ENCODE measurements around the gene FXYD2. TPM values are rescaled to one million over a fixed set of nuclear protein-coding genes. Genes with fewer than 3 reads are reported as not detected.

The FXYD2 gene
- total RNA-seq, 4 donors from 2014 or later = 1.2 TPM; not detected in 3

GRCh38 chr11:117772360-117772759 is 52.2 kb downstream of the FXYD2 start:
- no peak overlapping the region for H3K4me3 ChIP-seq (ENCODE audit: low read depth, poor library complexity, severe bottlenecking)
- no peak for DNase-seq (ENCODE audit: low spot score in 2 of 2)
- 82 to 85% methylated on average over 6 of the region's 6 CpGs for WGBS, 2 donors
- no peak for TF ChIP-seq CTCF (IDR thresholded peaks at IDR 0.05)
- TF ChIP-seq POLR2A (IDR thresholded peaks at IDR 0.05) = no peak
- intact Hi-C loops (cut with DNase I; ENCODE audit: low total_unique reads) = no loop called here

GRCh38 chr11:117771841-117772240 is 52.7 kb downstream of the FXYD2 start:
- intact Hi-C loops (cut with DNase I; ENCODE audit: low total_unique reads) = no loop called here
- H3K4me3 ChIP-seq (ENCODE audit: low read depth, poor library complexity, severe bottlenecking) = no peak overlapping the region
- DNase-seq (ENCODE audit: low spot score in 2 of 2) = no peak
- 88 to 89% methylated on average over 7 of the region's 7 CpGs for WGBS, 2 donors
- no peak for TF ChIP-seq CTCF (IDR thresholded peaks at IDR 0.05)
- no peak for TF ChIP-seq POLR2A (IDR thresholded peaks at IDR 0.05)

- WGBS, 2 donors = 86 to 91% methylated on average over 6 of the region's 6 CpGs
- no peak for DNase-seq (ENCODE audit: low spot score in 2 of 2)
- TF ChIP-seq POLR2A (IDR thresholded peaks at IDR 0.05) (no peak), CTCF (IDR thresholded peaks at IDR 0.05) (no peak)
- intact Hi-C loops (cut with DNase I; ENCODE audit: low total_unique reads) = no loop called here
- H3K4me3 ChIP-seq (ENCODE audit: low read depth, poor library complexity, severe bottlenecking) = no peak overlapping the region
Observed at GRCh38 chr11:117771197-117771596, 53.3 kb downstream of the FXYD2 start.

- 86 to 88% methylated on average over 4 of the region's 4 CpGs for WGBS, 2 donors
- TF ChIP-seq POLR2A (IDR thresholded peaks at IDR 0.05) (no peak), CTCF (IDR thresholded peaks at IDR 0.05) (no peak)
- H3K4me3 ChIP-seq (ENCODE audit: low read depth, poor library complexity, severe bottlenecking) = no peak overlapping the region
- intact Hi-C loops (cut with DNase I; ENCODE audit: low total_unique reads) = no loop called here
- DNase-seq (ENCODE audit: low spot score in 2 of 2) = no peak
Observed at GRCh38 chr11:117770061-117770460, 54.5 kb downstream of the FXYD2 start.

Other genes with a start within 250 kb of the FXYD2 start
- under 1 TPM; 0.07 to 0.13 (median 0.08) TPM for gene DSCAML1, start 27.5 kb downstream of the FXYD2 start, total RNA-seq
- gene FXYD6, start 51.9 kb upstream of the FXYD2 start, total RNA-seq = 10 to 100 TPM in 3 of 4 donors, 1 to 10 TPM in 1; 7.0 to 27.0 (median 20.1) TPM
- gene TMPRSS13, start 104.7 kb upstream of the FXYD2 start, total RNA-seq = 100 to 1,000 TPM; 100 to 171 (median 127) TPM
- 10 to 100 TPM in 2 of 4 donors, 1 to 10 TPM in 2; 5.7 to 14.9 (median 8.1) TPM for gene IL10RA, start 161.7 kb upstream of the FXYD2 start, total RNA-seq

Measured in lower leg skin (tissue), 4 donors.